Tibial nerve (tissue), 4 donors: Measurements from ENCODE around the gene ANKMY2.

Source experiments
- EP300 ChIP-seq, 2 donors: sonication (generic); formaldehyde crosslinking; IDR thresholded peaks; one replicate each; pipeline ENCODE4 v1.6.1; 2017; ENCODE audit warnings: antibody characterized with exemption in 2 of 2, mild to moderate bottlenecking in 1 of 2
- POLR2A ChIP-seq, 2 donors: fragments of 450-650 bp; IDR thresholded peaks; one replicate each; pipeline ENCODE4 v1.6.1; 2017; ENCODE audit warnings: antibody characterized with exemption in 2 of 2, mild to moderate bottlenecking in 2 of 2, moderate library complexity in 2 of 2
- TF ChIP-seq, protein P1 (sequence below), 5 experiments: fragments of 200-600 bp in 3 of 5; fragments of 450-650 bp in 2 of 5; sonication (generic) in 3 of 5; IDR thresholded peaks; one replicate each; pipeline ENCODE4 v1.5.1; 2016 to 2019; ENCODE audit warnings: antibody characterized with exemption in 5 of 5, mild to moderate bottlenecking in 3 of 5, moderate library complexity in 2 of 5

DNA sequence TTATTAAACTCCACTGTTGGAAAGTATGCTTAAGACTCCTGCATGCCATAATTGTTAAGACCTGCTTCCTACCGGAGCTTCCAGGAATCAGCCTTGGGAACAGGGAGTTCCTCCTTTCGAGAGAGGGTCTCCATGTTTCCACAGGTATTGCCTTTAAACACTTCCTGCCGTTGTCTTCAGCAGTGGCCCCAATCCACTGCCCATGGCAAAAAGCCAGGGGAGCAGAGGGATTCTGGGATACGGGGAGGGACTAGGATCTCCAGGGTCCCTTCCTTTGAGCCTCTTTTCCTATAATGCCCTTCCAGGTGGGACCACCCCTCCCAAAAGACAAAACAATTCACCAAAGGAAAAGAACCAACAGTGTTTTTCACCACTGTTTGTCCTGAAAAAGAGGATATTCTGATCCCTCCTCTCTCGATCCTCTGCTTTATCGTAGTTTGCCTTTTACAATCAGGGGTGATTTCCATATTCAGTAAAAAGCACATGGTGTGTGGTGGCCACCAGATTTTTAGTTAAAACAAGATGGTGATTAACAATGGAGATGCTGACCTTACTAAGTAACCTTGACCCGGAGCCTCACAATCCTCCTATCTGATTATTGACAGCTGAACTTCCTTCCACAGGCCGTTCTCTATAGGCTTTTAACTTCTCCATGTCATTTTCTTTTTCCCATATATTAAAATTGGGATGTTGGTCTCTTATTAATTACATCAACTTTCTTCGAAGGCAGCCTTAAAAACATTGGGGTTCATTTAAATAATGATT, 82.9 kb downstream of the ANKMY2 start:
- TF ChIP-seq, protein P1, sequence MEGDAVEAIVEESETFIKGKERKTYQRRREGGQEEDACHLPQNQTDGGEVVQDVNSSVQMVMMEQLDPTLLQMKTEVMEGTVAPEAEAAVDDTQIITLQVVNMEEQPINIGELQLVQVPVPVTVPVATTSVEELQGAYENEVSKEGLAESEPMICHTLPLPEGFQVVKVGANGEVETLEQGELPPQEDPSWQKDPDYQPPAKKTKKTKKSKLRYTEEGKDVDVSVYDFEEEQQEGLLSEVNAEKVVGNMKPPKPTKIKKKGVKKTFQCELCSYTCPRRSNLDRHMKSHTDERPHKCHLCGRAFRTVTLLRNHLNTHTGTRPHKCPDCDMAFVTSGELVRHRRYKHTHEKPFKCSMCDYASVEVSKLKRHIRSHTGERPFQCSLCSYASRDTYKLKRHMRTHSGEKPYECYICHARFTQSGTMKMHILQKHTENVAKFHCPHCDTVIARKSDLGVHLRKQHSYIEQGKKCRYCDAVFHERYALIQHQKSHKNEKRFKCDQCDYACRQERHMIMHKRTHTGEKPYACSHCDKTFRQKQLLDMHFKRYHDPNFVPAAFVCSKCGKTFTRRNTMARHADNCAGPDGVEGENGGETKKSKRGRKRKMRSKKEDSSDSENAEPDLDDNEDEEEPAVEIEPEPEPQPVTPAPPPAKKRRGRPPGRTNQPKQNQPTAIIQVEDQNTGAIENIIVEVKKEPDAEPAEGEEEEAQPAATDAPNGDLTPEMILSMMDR (IDR thresholded peaks at IDR 0.05): no peak
- TF ChIP-seq POLR2A (IDR thresholded peaks at IDR 0.05) (no peak), EP300 (IDR thresholded peaks at IDR 0.05) (no peak)
